Skin epidermis (tissue), 12 donors: Measurements from ENCODE around the gene ADRA2C.

Experiments used
- H3K27ac ChIP-seq, 21 experiments: fragments of 200-600 bp; sonication (generic) in 11 of 21; one replicate each; pipeline ENCODE4 v1.5.0; 2020; ENCODE audit warnings: mild to moderate bottlenecking in 3 of 21, inconsistent platforms in 2 of 21, moderate library complexity in 2 of 21
- H3K4me3 ChIP-seq, 7 experiments: fragments of 200-600 bp; sonication (generic) in 2 of 7; one replicate each; pipeline ENCODE4 v1.5.0; 2020; ENCODE audit warnings: inconsistent platforms in 2 of 7, mild to moderate bottlenecking in 2 of 7, moderate library complexity in 1 of 7

Gene ADRA2C

DNA sequence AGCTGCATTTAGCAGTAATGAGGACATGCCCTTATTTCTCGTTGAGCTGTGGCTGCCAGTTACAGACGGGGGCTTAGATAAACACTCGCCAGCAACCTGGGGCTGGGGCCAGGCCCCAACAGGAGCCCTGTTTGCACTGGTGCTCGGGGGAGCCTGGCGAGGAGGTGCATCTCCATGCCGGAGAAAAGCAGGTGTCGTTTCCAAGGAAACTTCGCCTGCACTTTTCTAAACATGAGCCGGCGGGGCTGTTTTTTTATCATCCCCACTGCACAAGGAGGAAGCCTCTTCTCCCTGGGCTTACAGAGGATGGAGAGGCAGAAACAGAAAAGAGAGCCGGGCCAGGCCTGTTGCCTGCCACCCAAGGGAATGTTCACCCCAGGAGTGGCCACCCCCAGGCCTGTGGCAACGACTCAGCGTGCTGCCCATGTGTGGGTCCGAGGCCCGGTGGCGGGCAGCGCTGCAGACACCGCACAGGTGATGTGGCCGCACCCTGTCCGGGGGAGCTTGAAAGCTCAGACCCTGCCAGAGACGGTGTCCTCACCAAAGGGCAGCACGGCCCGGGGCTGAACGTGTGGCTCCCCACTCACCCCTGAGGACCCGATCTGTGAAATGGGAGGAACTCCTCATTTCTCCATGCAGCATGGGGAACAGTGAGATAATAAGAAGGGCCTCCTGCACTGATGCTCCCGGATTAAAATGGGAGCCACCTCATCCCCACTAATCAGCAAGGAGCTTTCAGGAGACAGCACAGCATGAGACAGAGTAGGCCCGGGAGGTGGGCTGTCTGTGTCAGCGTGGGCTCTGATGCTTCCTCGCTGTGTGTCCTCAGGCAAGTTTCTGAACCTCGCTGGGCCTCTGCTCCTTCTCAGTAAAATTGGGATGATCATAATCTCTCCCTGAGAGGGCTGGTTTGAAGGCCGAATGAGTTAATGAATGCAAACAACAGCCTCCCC, 33.8 kb upstream of the ADRA2C start:
- Histone ChIP-seq H3K27ac (no peak overlapping the region), H3K4me3 (no peak overlapping the region)

DNA sequence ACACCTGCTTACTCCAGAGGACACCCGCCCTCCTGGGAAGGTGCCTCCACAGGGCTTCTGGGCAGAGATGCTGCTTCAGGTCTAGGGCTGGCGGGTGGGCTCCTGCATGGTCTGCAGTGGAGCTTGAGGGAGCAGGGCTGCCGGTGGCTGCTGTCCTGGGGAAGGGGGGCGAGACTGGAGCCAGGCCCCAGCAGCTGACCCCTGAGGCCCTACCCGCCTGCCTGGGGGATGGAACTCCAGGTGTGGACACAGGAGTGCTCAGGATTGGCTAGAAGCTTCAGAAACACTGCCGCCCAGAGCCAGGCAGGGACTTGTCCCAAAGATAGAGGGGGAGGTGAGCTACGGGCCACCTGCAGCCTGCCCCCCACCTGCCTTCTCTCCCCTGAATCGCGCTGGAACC, 33.0 kb upstream of the ADRA2C start:
- Histone ChIP-seq H3K4me3 (no peak overlapping the region), H3K27ac (no peak overlapping the region)

GRCh38 chr4:3735196-3735595, 31.0 kb upstream of the ADRA2C start:
- Histone ChIP-seq H3K27ac (no peak overlapping the region), H3K4me3 (no peak overlapping the region)

GRCh38 chr4:3736290-3736689, 29.9 kb upstream of the ADRA2C start:
- Histone ChIP-seq H3K27ac (no peak overlapping the region), H3K4me3 (no peak overlapping the region)

DNA sequence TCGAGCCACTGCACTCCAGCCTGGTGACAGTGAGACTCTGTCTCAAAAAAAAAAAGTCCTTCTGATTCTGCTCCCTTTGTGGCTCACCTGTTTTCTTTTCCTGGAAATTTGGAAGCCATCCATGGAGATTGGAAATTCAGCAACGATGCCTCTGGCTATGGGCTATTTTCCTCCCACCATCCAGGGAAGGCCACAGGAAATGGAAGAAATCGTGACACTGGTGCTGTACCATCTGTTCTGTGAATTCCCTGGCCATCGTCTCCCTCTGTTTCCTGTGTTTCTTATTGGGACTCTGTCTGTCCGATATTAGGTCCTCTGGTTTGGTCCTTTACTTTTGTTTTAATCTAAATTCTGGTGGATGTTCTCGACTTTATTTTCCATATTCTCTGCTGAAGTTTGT, 29.4 kb upstream of the ADRA2C start:
- no peak overlapping the region for H3K27ac ChIP-seq
- H3K4me3 ChIP-seq, result no peak overlapping the region

DNA sequence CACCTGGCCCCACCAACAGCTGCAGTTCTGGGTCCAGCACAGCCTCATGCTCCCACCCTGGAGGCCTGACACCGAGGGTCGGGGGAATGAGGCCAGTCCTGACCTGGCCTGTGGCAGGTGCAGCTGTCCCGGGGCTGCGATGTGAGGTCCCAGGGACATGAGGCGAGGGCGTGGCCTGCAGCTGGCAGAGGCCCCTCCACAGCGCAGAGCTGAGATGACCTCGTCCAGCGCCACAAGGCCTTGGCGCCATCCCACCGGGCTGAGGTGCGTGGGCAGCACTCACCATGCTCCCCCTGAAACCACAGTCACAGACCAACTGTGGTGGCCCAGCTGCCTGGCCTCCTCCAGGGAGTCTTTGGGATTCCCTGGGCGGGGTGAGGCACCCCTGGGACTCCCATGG, 26.6 kb upstream of the ADRA2C start:
- no peak overlapping the region for H3K4me3 ChIP-seq

GRCh38 chr4:3740256-3740655, 25.9 kb upstream of the ADRA2C start:
- H3K27ac ChIP-seq, result no peak overlapping the region

More for the DNA sequence above, 26.6 kb upstream of the ADRA2C start:
- H3K27ac ChIP-seq, result no peak overlapping the region

DNA sequence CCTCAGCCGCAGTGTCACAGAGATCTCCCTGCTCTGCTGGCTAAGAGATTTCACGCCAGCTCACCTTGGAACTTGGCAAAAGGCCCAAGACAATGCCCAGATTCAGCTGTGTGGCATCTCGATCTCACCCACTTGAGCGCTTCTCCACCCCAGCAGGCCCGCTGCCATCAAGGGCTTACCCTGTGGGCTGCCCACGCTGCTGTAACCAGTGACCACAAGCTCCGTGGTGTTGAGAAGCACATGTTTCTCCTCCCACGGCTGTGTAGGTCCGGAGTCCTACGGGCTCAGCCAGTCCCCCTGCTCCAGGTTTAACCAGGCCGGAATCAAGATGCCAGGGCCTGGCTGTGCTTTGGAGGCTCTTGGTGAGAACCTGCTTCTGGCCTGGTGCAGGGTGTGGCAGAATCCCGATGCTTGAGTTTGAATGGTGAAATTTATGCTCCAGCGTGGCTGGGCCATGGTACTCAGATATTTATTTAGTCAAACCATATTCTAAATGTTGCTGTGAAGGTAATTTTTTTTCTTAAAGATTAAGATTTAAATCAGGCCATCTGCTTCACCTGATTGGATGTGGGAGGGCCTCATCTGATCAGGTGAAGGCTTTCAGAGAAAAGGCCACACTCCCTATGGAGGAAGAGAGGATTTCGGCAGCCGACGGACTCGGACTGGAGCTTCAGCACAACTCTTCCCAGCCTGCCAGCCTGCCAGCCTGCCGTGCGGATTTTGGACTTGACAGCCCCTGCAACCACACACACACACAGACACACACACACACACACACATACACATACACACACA, 24.8 kb upstream of the ADRA2C start:
- H3K27ac ChIP-seq, result no peak overlapping the region
- no peak overlapping the region for H3K4me3 ChIP-seq

More at GRCh38 chr4:3740256-3740655, 25.9 kb upstream of the ADRA2C start:
- H3K4me3 ChIP-seq, result no peak overlapping the region

- Histone ChIP-seq H3K27ac (no peak overlapping the region), H3K4me3 (no peak overlapping the region)
Measured at GRCh38 chr4:3742610-3743009, 23.6 kb upstream of the ADRA2C start.

DNA sequence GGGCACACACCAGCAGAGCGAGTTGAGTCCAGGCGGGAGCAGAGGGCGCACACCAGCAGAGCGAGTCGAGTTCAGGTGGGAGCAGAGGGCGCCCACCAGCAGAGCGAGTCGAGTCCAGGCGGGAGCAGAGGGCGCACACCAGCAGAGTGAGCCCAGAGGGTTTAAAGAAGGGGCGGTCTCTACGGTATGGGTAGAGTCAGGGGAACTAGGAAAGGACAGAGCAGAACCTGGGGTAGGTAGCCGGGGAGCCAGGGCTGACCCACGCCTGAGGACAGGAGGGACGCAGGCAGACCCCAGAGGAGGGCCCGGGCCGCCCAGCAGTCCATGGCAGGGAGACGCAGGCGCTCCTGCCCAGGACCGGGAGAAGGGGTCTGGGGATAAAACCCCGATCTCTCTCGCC, 22.0 kb upstream of the ADRA2C start:
- Histone ChIP-seq H3K27ac (no peak overlapping the region), H3K4me3 (no peak overlapping the region)

GRCh38 chr4:3744901-3745300, 21.3 kb upstream of the ADRA2C start:
- no peak overlapping the region for H3K27ac ChIP-seq
- no peak overlapping the region for H3K4me3 ChIP-seq

GRCh38 chr4:3745886-3746656, 20.1 kb upstream of the ADRA2C start:
- Histone ChIP-seq H3K4me3 (no peak overlapping the region), H3K27ac (no peak overlapping the region)

GRCh38 chr4:3746701-3747580, 19.2 kb upstream of the ADRA2C start:
- Histone ChIP-seq H3K4me3 (no peak overlapping the region), H3K27ac (no peak overlapping the region)

DNA sequence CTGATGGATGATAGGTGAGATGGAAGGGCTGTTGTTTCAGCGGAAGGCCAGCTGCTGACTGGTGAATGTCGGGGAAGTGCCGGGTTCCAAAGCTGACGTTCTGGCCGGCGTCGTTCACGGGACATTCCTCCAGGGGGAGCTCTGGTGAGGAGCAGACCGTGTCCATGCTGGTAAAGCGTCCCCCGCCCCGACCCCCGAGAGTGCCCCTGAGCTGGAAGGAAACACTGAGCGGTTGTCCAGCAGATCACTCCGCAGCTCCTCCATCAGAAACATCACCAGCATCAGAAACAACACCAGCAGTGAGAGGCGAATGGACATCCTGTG, 18.6 kb upstream of the ADRA2C start:
- H3K4me3 ChIP-seq, result no peak overlapping the region
- no peak overlapping the region for H3K27ac ChIP-seq

DNA sequence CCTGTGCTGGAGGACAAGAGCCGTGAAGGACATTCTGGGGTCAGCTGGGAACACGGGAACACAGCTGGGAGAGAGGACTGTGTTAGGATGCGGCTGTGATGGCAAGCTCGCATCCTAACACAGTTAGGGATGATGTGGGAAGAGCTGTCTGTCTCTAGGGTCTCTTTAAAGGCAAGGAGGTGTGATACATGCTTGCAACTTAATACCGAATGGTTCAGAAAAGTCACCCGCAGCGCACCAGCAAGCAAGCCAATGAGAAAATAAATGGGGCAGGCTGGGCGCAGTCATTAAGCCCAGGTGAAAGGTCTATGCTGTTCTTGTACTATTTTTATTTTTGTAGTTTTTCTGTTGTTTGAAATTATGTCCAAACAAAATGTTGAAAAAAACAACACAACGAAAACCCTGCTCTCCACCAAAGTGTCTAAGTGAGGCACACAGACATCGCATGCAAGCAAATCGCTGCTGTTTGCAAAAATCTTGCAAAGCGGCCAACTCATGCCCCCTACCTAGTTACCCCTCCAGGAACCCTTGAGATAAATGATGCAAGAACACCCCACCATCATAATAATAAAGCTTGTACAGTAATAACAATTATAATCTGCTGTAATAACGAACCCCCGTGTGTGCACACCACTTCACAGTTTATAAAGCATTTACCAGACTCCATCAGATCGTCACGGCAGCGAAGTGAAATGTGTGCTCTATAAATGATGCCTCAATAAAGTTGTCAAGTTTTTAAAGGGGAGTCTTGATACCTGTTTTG, 17.9 kb upstream of the ADRA2C start:
- no peak overlapping the region for H3K27ac ChIP-seq
- no peak overlapping the region for H3K4me3 ChIP-seq

DNA sequence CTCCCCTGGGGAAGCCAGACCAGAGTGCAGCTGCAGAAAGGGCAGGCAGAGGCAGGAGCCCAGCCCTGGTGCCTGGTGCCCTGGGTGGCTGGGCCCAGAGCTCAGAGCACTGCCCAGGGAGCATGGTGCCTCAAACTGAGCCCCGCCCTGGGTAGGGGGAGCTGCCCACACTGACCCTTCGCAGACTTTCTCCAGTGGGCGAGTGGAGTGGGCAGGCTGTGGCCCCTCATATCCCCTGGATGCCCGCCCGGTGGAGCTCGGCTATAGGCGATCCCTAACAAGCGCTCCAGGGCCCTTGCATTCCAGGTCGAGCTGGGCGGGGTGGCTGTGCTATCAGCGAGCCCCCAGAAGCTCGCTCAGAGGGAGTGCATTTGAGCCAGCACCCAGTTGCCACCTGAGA, 17.1 kb upstream of the ADRA2C start:
- Histone ChIP-seq H3K27ac (no peak overlapping the region), H3K4me3 (no peak overlapping the region)

GRCh38 chr4:3750334-3750733, 15.9 kb upstream of the ADRA2C start:
- Histone ChIP-seq H3K27ac (no peak overlapping the region), H3K4me3 (no peak overlapping the region)

DNA sequence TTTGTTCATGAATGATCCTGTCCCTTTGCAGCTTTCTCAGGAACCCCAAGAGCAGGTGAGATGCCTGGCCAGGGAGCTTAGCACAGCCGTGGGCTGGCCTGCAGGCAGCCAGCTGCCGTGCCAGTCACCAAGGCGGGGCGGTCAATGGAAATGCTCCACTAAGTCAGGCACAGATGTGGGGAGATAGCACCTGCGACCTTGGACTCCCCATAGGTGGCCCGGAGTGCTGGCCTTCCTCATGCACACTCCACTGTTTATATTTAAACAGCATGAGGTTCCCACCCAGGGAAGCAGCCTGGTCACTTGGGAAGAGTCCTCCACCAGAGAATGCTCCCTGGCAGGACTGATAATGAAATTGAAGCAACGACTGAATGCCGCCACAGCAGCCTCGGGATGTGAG, 14.2 kb upstream of the ADRA2C start:
- Histone ChIP-seq H3K27ac (no peak overlapping the region), H3K4me3 (no peak overlapping the region)
